B cell (primary cell): ENCODE measurements around the gene SSBP3. TPM values are rescaled to one million over a fixed set of nuclear protein-coding genes. Genes with fewer than 3 reads are reported as not detected.

Experiments used
- ATAC-seq: fragments of 200-7000 bp; cut with Tn5 transposase; one replicate; pipeline ENCODE4 v1.10.0; 2021; ENCODE audit warnings: low read depth, mild to moderate bottlenecking, moderate number of reproducible peaks, moderate library complexity
- CTCF ChIA-PET: fragments of 350-600 bp; sonication (Branson Sonifier 250); formaldehyde crosslinking; loops from one replicate; lab custom pipeline; 2021; ENCODE audit warnings: antibody characterized with exemption, inconsistent platforms; lab: Charles Lee
- POLR2A ChIA-PET: fragments of 350-600 bp; sonication (Branson Sonifier 250); formaldehyde crosslinking; loops from one replicate; lab custom pipeline; 2021; ENCODE audit warnings: antibody characterized with exemption; lab: Charles Lee
- DNase-seq: peaks from one replicate; pipeline ENCODE4 v3.0.0; 2013
- H2AFZ ChIP-seq: 2 replicates; pipeline ENCODE4 v1.6.1; 2012; ENCODE audit warnings: mild to moderate bottlenecking, low read depth, low read length; ENCODE audit not compliant: insufficient read depth, poor library complexity, severe bottlenecking
- H3K27ac ChIP-seq, 2 donors: 1 replicate in 1 of 2; 2 replicates in 1 of 2; pipeline ENCODE4 v1.5.1; 2012 to 2013; ENCODE audit warnings: low read length in 2 of 2, mild to moderate bottlenecking in 2 of 2, moderate library complexity in 1 of 2
- H3K27me3 ChIP-seq, 4 experiments: fragments of 200-600 bp in 1 of 4; sonication (generic) in 1 of 4; replicated peaks in 1 of 4; 1 replicate in 2 of 4; 2 replicates in 2 of 4; pipeline versions ENCODE4 v1.6.1 to v1.7.0; 2013 to 2016; ENCODE audit warnings: low read length in 3 of 4, mild to moderate bottlenecking in 2 of 4, mixed read lengths in 1 of 4, moderate library complexity in 1 of 4; ENCODE audit not compliant: insufficient read depth in 4 of 4, control insufficient read depth in 3 of 4; ENCODE audit errors: control extremely low read depth in 1 of 4
- H3K36me3 ChIP-seq, 2 experiments: replicated peaks in 1 of 2; 1 replicate in 1 of 2; 2 replicates in 1 of 2; pipeline versions ENCODE4 v1.6.1 to v1.7.1; 2013; ENCODE audit warnings: low read length in 1 of 2; ENCODE audit not compliant: insufficient read depth in 2 of 2, control insufficient read depth in 1 of 2; ENCODE audit errors: control extremely low read depth in 1 of 2, extremely low read depth in 1 of 2
- H3K4me1 ChIP-seq, 2 donors: fragments of 200-600 bp in 1 of 2; sonication (generic) in 1 of 2; 1 replicate in 1 of 2; 2 replicates in 1 of 2; pipeline versions ENCODE4 v1.5.1 to v1.6.1; 2013 to 2017; ENCODE audit warnings: low read length in 2 of 2; ENCODE audit not compliant: control insufficient read depth in 2 of 2, insufficient read depth in 2 of 2
- H3K4me2 ChIP-seq: replicated peaks from 2 replicates; pipeline ENCODE3; 2012; ENCODE audit warnings: mild to moderate bottlenecking, low read depth, low read length; ENCODE audit not compliant: poor library complexity, severe bottlenecking
- H3K4me3 ChIP-seq, 5 experiments: fragments of 200-600 bp in 1 of 5; sonication (generic) in 1 of 5; 1 replicate in 3 of 5; 2 replicates in 2 of 5; pipeline versions ENCODE4 v1.5.1 to v1.7.0; 2011 to 2016; ENCODE audit warnings: low read length in 4 of 5, mild to moderate bottlenecking in 4 of 5, low read depth in 2 of 5, control low read depth in 1 of 5, moderate library complexity in 1 of 5; ENCODE audit not compliant: insufficient read depth in 1 of 5; ENCODE audit errors: control extremely low read depth in 1 of 5, extremely low read depth in 1 of 5
- H3K79me2 ChIP-seq: fragments of 200-600 bp; sonication (generic); one replicate; pipeline ENCODE4 v1.6.0; 2016; ENCODE audit warnings: low read length; ENCODE audit not compliant: control insufficient read depth, insufficient read depth
- H3K9ac ChIP-seq: fragments of 200-600 bp; sonication (generic); 2 replicates; pipeline ENCODE4 v1.6.1; 2017; ENCODE audit warnings: mild to moderate bottlenecking, low read length, moderate library complexity
- H3K9me3 ChIP-seq, 3 donors: one replicate each; pipeline versions ENCODE4 v1.6.1 to v1.7.1; 2013; ENCODE audit warnings: low read length in 2 of 3; ENCODE audit not compliant: control insufficient read depth in 2 of 3, insufficient read depth in 1 of 3; ENCODE audit errors: control extremely low read depth in 1 of 3
- H4K20me1 ChIP-seq: 2 replicates; pipeline ENCODE4 v1.6.0; 2012; ENCODE audit warnings: mild to moderate bottlenecking, low read length; ENCODE audit not compliant: insufficient read depth, control insufficient read depth, poor library complexity, severe bottlenecking
- H3K27ac Mint-ChIP-seq: one replicate; pipeline ENCODE4 v1.8.0; 2021; ENCODE audit warnings: mixed read lengths
- H3K27me3 Mint-ChIP-seq: one replicate; pipeline ENCODE4 v1.8.0; 2021; ENCODE audit warnings: mixed read lengths
- H3K4me1 Mint-ChIP-seq: one replicate; pipeline ENCODE4 v1.8.0; 2021; ENCODE audit warnings: mixed read lengths
- H3K4me3 Mint-ChIP-seq: one replicate; pipeline ENCODE4 v1.8.0; 2021; ENCODE audit warnings: mixed read lengths
- H3K9me3 Mint-ChIP-seq: one replicate; pipeline ENCODE4 v1.8.0; 2022; ENCODE audit warnings: mixed read lengths; ENCODE audit not compliant: insufficient read depth
- EZH2 ChIP-seq: IDR thresholded peaks from 2 replicates; pipeline ENCODE4 v1.6.1; 2012; ENCODE audit warnings: borderline replicate concordance, low read depth, mild to moderate bottlenecking, moderate library complexity, low read length; ENCODE audit not compliant: insufficient read depth, poor library complexity, severe bottlenecking
- WGBS: methylation state at CpG from one replicate; pipeline ENCODE4 v1.1.5; 2013; ENCODE audit warnings: missing lambda C conversion rate; ENCODE audit not compliant: insufficient coverage; 5-methylcytosine and 5-hydroxymethylcytosine counted together
- intact Hi-C: fragments of 100-400 bp; cut with micrococcal nuclease; formaldehyde crosslinking; loops from one replicate; pipeline ENCODE4 v1.10.0; 2022
- polyA plus RNA-seq: library from polyadenylated mRNA; depleted of rRNA; stranded (reverse); fragments of >200 nt; gene quantifications from 2 replicates; pipeline ENCODE4 v1.2.3, GENCODE V29; 2012
- total RNA-seq, 2 donors: library from RNA; stranded (reverse); fragments of 120-200 nt in 1 of 2; gene quantifications; 1 replicate in 1 of 2; 2 replicates in 1 of 2; pipeline versions ENCODE4 v1.2.3 to v1.2.4, GENCODE V29; 2013 to 2022
- TF ChIP-seq, protein P1 (sequence below): fragments of 200-600 bp; IDR thresholded peaks from one replicate; pipeline ENCODE4 v1.8.0; 2022; ENCODE audit warnings: antibody characterized with exemption, mild to moderate bottlenecking

SSBP3 gene
- total and polyA plus RNA-seq, 2 donors (not counting 1 experiment from before 2014, with no cell fraction given) = 16.9 to 30.7 TPM

DNA sequence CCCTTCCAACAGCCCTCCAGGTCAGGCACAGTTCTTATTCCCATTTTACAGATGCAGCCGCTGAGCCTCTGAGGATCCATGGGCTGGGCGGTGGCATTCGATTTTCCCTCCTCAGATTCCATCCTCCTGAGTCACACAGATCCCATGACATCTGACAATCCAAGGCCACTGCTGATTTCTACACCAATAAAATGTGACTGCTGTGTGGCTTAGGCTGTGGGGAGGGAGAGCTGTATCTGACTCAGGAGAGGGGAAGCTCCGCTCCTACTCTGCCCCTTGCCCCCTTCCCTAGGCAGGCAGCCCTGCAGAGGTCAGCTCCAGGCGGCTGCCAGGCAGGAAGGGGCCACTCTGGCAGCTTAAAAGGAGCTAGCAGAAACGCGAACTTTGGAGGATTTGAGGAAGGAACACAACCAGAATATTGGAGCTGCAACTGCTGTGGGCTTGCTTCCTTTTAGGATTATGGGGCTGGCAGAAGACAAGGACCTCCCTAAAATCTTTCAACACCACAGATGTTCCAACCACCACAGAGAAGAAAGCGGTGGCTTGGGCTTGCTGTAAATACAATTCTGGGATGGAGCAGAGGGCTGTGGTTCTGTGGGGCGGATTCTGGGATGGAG is 156.3 kb downstream of the SSBP3 start:
- H3K27me3 Mint-ChIP-seq = no peaks in the 10 kb centered on the region
- Histone ChIP-seq H4K20me1 (no peaks in the 10 kb centered on the region), H3K4me1 (no peaks in the 10 kb centered on the region), H3K4me3 (no peak overlapping the region), H2AFZ (no peak overlapping the region), H3K27ac (no peak overlapping the region), H3K9me3 (no peaks in the 10 kb centered on the region), H3K36me3 (peaks cover 0 to 4% of the 10 kb centered on the region in 2 experiments), H3K79me2 (no peaks in the 10 kb centered on the region), H3K27me3 (no peaks in the 10 kb centered on the region), H3K9ac (no peak overlapping the region), H3K4me2 (no peak overlapping the region)
- TF ChIP-seq EZH2 = no peak
- H3K9me3 Mint-ChIP-seq = no peaks in the 10 kb centered on the region
- H3K4me1 Mint-ChIP-seq = no peaks in the 10 kb centered on the region
- WGBS = 100% methylated on average over 1 of the region's 9 CpGs
- ATAC-seq (no peak), DNase-seq (no peak)
- ChIA-PET CTCF (no interaction called here), POLR2A (no interaction called here)
- H3K4me3 Mint-ChIP-seq = no peak overlapping the region
- intact Hi-C loops = no loop called here
- no peak overlapping the region for H3K27ac Mint-ChIP-seq

DNA sequence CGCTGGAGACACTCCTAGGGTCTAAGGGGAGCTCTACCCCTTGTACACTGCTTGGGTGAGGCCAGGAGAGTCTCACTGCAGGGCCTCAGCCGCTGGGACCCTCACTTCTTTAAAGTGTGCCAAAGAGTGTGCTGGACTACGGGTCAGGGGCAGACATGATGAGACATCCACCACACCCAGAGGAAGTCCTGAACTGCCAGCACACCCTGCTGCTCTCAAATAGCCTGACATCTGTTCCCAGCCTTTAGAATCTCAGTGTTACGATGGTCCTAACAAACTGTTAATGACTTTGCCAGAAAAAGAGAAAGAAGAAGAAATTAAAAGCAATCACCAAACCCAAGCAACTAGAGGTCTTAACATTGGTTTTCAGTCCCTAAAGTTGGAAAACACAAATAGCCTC is 157.2 kb downstream of the SSBP3 start:
- ChIA-PET CTCF (no interaction called here), POLR2A (no interaction called here)
- no peak overlapping the region for H3K9ac ChIP-seq
- Mint-ChIP-seq H3K4me3 (no peak overlapping the region), H3K27me3 (no peaks in the 10 kb centered on the region), H3K9me3 (no peaks in the 10 kb centered on the region), H3K4me1 (no peaks in the 10 kb centered on the region), H3K27ac (no peak overlapping the region)
- WGBS = 88% methylated on average over 3 of the region's 4 CpGs
- TF ChIP-seq EZH2 = no peak
- TF ChIP-seq, protein P1, sequence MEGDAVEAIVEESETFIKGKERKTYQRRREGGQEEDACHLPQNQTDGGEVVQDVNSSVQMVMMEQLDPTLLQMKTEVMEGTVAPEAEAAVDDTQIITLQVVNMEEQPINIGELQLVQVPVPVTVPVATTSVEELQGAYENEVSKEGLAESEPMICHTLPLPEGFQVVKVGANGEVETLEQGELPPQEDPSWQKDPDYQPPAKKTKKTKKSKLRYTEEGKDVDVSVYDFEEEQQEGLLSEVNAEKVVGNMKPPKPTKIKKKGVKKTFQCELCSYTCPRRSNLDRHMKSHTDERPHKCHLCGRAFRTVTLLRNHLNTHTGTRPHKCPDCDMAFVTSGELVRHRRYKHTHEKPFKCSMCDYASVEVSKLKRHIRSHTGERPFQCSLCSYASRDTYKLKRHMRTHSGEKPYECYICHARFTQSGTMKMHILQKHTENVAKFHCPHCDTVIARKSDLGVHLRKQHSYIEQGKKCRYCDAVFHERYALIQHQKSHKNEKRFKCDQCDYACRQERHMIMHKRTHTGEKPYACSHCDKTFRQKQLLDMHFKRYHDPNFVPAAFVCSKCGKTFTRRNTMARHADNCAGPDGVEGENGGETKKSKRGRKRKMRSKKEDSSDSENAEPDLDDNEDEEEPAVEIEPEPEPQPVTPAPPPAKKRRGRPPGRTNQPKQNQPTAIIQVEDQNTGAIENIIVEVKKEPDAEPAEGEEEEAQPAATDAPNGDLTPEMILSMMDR = no peak
- no peak overlapping the region for H3K27ac ChIP-seq
- no peaks in the 10 kb centered on the region for H3K4me1 ChIP-seq
- no peaks in the 10 kb centered on the region for H4K20me1 ChIP-seq
- H3K9me3 ChIP-seq = no peaks in the 10 kb centered on the region
- intact Hi-C loops = no loop called here
- DNase-seq = no peak
- ATAC-seq = no peak
- no peaks in the 10 kb centered on the region for H3K79me2 ChIP-seq
- H3K4me2 ChIP-seq = no peak overlapping the region
- no peaks in the 10 kb centered on the region for H3K27me3 ChIP-seq
- peaks cover 0 to 4% of the 10 kb centered on the region in 2 experiments for H3K36me3 ChIP-seq
- H3K4me3 ChIP-seq = no peak overlapping the region
- no peak overlapping the region for H2AFZ ChIP-seq
